Thyroid gland (tissue), 4 donors: Measurements from ENCODE around the gene HK1.

ENCODE experiments used
- CTCF ChIP-seq, 6 experiments: fragments of 200-600 bp in 3 of 6; fragments of 450-650 bp in 3 of 6; sonication (generic) in 3 of 6; IDR thresholded peaks; one replicate each; pipeline ENCODE4 v1.5.1; 2016 to 2019; ENCODE audit warnings: antibody characterized with exemption in 6 of 6, mild to moderate bottlenecking in 2 of 6, inconsistent platforms in 1 of 6, moderate library complexity in 1 of 6
- POLR2A ChIP-seq, 2 donors: fragments of 450-650 bp; IDR thresholded peaks; one replicate each; pipeline ENCODE4 v1.6.1; 2017; ENCODE audit warnings: antibody characterized with exemption in 2 of 2, mild to moderate bottlenecking in 2 of 2, moderate library complexity in 1 of 2

- TF ChIP-seq CTCF (IDR thresholded peaks at IDR 0.05) (no peak), POLR2A (IDR thresholded peaks at IDR 0.05) (no peak)
Measured at GRCh38 chr10:69364232-69364940, 86.1 kb downstream of the HK1 start.
